ENCODE measurements around the gene ANGPTL2.

Gene ANGPTL2

GRCh38 chr9:127092041-127092608 lies 30.3 kb downstream of the ANGPTL2 start:
- DNase-seq = no peak

- no peak for DNase-seq
These were observed 30.9 kb downstream of the ANGPTL2 start for GRCh38 chr9:127091526-127091925.

GRCh38 chr9:127090341-127090985 lies 32.0 kb downstream of the ANGPTL2 start:
- DNase-seq = no peak

GRCh38 chr9:127089631-127090081 lies 32.8 kb downstream of the ANGPTL2 start:
- no peak for DNase-seq

- DNase-seq = no peak
These were observed 33.5 kb downstream of the ANGPTL2 start for GRCh38 chr9:127088724-127089615.

GRCh38 chr9:127087836-127088235 lies 34.6 kb downstream of the ANGPTL2 start:
- no peak for DNase-seq

- no peak for DNase-seq
These were observed 35.0 kb downstream of the ANGPTL2 start for GRCh38 chr9:127087411-127087810.

GRCh38 chr9:127086771-127087170 lies 35.7 kb downstream of the ANGPTL2 start:
- DNase-seq = no peak

- DNase-seq = no peak
These were observed 37.2 kb downstream of the ANGPTL2 start for GRCh38 chr9:127085186-127085585.

GRCh38 chr9:127084076-127085039 lies 38.1 kb downstream of the ANGPTL2 start:
- no peak for DNase-seq

GRCh38 chr9:127083138-127083980 lies 39.1 kb downstream of the ANGPTL2 start:
- no peak for DNase-seq

- DNase-seq = no peak
These were observed 40.9 kb downstream of the ANGPTL2 start for GRCh38 chr9:127081250-127082185.

GRCh38 chr9:127079446-127080140 lies 42.8 kb downstream of the ANGPTL2 start:
- no peak for DNase-seq

- no peak for DNase-seq
These were observed 43.4 kb downstream of the ANGPTL2 start for GRCh38 chr9:127078988-127079387.

- DNase-seq = no peak
These were observed 44.1 kb downstream of the ANGPTL2 start for GRCh38 chr9:127078336-127078735.

- no peak for DNase-seq
These were observed 44.8 kb downstream of the ANGPTL2 start for GRCh38 chr9:127077644-127077946.

GRCh38 chr9:127076860-127077643 lies 45.4 kb downstream of the ANGPTL2 start:
- DNase-seq = no peak

- DNase-seq = no peak
These were observed 46.6 kb downstream of the ANGPTL2 start for GRCh38 chr9:127075624-127076372.
